WTC11 (cell line): ENCODE data around the gene DGCR2. TPM values are rescaled to one million over a fixed set of nuclear protein-coding genes. Genes with fewer than 3 reads are reported as not detected.

Source experiments
- ATAC-seq: fragments of 200-7000 bp; cut with Tn5 transposase; 2 replicates; pipeline ENCODE4 v1.10.0; 2021; ENCODE audit warnings: mild to moderate bottlenecking, moderate library complexity
- CTCF ChIA-PET: fragments of 300-600 bp; sonication (Branson Sonifier 250); formaldehyde crosslinking; loops from one replicate; lab custom pipeline; 2021; ENCODE audit warnings: antibody characterized with exemption; lab: Charles Lee
- POLR2A ChIA-PET: fragments of 350-600 bp; sonication (Branson Sonifier 250); formaldehyde crosslinking; loops from one replicate; lab custom pipeline; 2021; ENCODE audit warnings: antibody characterized with exemption; lab: Charles Lee
- DNase-seq: peaks from one replicate; pipeline ENCODE4 v3.0.0; 2021; ENCODE audit warnings: low spot score
- H3K27ac Mint-ChIP-seq: 2 replicates; pipeline ENCODE4 v1.8.0; 2021; ENCODE audit warnings: mixed read lengths
- H3K27me3 Mint-ChIP-seq: 2 replicates; pipeline ENCODE4 v1.8.0; 2021; ENCODE audit warnings: low read depth, mild to moderate bottlenecking, moderate library complexity, mixed read lengths
- H3K36me3 Mint-ChIP-seq: 2 replicates; pipeline ENCODE4 v1.8.0; 2021; ENCODE audit warnings: mixed read lengths
- H3K4me1 Mint-ChIP-seq: 2 replicates; pipeline ENCODE4 v1.8.0; 2022; ENCODE audit warnings: mixed read lengths
- H3K4me3 Mint-ChIP-seq: 2 replicates; pipeline ENCODE4 v1.8.0; 2021; ENCODE audit warnings: mild to moderate bottlenecking, moderate library complexity, mixed read lengths
- H3K9me3 Mint-ChIP-seq: 2 replicates; pipeline ENCODE4 v1.8.0; 2021; ENCODE audit warnings: mixed read lengths
- ELF4 ChIP-seq: sonication (generic); formaldehyde crosslinking; IDR thresholded peaks from 2 replicates; pipeline ENCODE4 v1.8.1; 2022; ENCODE audit warnings: low read depth, mild to moderate bottlenecking, moderate library complexity, missing genetic modification reagents
- EMX1 ChIP-seq: fragments of 250-450 bp; sonication (Bioruptor Pico); IDR thresholded peaks from 2 replicates; pipeline ENCODE4 v1.8.0; 2021; ENCODE audit warnings: mild to moderate bottlenecking
- FOXP1 ChIP-seq: sonication (generic); formaldehyde crosslinking; IDR thresholded peaks from 2 replicates; pipeline ENCODE4 v1.8.0; 2022; ENCODE audit warnings: missing genetic modification reagents, mild to moderate bottlenecking, moderate library complexity, borderline replicate concordance
- GRHL2 ChIP-seq: fragments of 250-450 bp; sonication (Bioruptor Pico); IDR thresholded peaks from 2 replicates; pipeline ENCODE4 v1.8.0; 2022; ENCODE audit warnings: mild to moderate bottlenecking, moderate library complexity; ENCODE audit not compliant: insufficient replicate concordance, severe bottlenecking
- IRF2 ChIP-seq: sonication (generic); formaldehyde crosslinking; IDR thresholded peaks from 2 replicates; pipeline ENCODE4 v1.8.0; 2022; ENCODE audit warnings: low read depth, missing genetic modification reagents, borderline replicate concordance
- JAZF1 ChIP-seq: fragments of 250-450 bp; sonication (Bioruptor Pico); IDR thresholded peaks from 2 replicates; pipeline ENCODE4 v1.9.0; 2021; ENCODE audit warnings: moderate library complexity, mild to moderate bottlenecking, inconsistent platforms
- NFYB ChIP-seq: sonication (generic); formaldehyde crosslinking; conservative IDR thresholded peaks from 2 replicates; pipeline ENCODE4 v1.8.0; 2022; ENCODE audit warnings: low read depth, missing genetic modification reagents
- NR3C1 ChIP-seq: sonication (generic); formaldehyde crosslinking; conservative IDR thresholded peaks from 2 replicates; pipeline ENCODE4 v1.8.1; 2023; ENCODE audit warnings: low read depth, mild to moderate bottlenecking, missing genetic modification reagents
- ZBTB21 ChIP-seq: sonication (generic); formaldehyde crosslinking; IDR thresholded peaks from 2 replicates; pipeline ENCODE4 v1.8.1; 2023; ENCODE audit warnings: mild to moderate bottlenecking, missing genetic modification reagents, borderline replicate concordance
- ZNF416 ChIP-seq: fragments of 250-450 bp; sonication (Bioruptor Pico); IDR thresholded peaks from 2 replicates; pipeline ENCODE4 v1.9.0; 2021; ENCODE audit warnings: mild to moderate bottlenecking, inconsistent platforms
- total RNA-seq: library from RNA; stranded (reverse); gene quantifications from 3 replicates; pipeline ENCODE4 v1.2.3, GENCODE V29; 2021
- TF ChIP-seq, protein P1 (sequence below): sonication (generic); formaldehyde crosslinking; IDR thresholded peaks from 2 replicates; pipeline ENCODE4 v1.8.0; 2022; ENCODE audit warnings: mild to moderate bottlenecking, missing genetic modification reagents
- TF ChIP-seq, protein P2 (sequence below): fragments of 250-450 bp; sonication (Bioruptor Pico); IDR thresholded peaks from 2 replicates; pipeline ENCODE4 v1.8.0; 2021; ENCODE audit warnings: mild to moderate bottlenecking
- TF ChIP-seq, protein P3 (sequence below): sonication (generic); formaldehyde crosslinking; IDR thresholded peaks from 2 replicates; pipeline ENCODE4 v1.8.1; 2023; ENCODE audit warnings: mild to moderate bottlenecking, moderate library complexity, missing genetic modification reagents
- TF ChIP-seq, protein P4 (sequence below): sonication (generic); formaldehyde crosslinking; IDR thresholded peaks from 2 replicates; pipeline ENCODE4 v1.8.1; 2023; ENCODE audit warnings: mild to moderate bottlenecking, missing genetic modification reagents, moderate library complexity
- TF ChIP-seq, protein P5 (sequence below): sonication (generic); formaldehyde crosslinking; IDR thresholded peaks from 2 replicates; pipeline ENCODE4 v1.8.1; 2022; ENCODE audit warnings: missing genetic modification reagents, borderline replicate concordance
- TF ChIP-seq, protein P6 (sequence below): fragments of 250-450 bp; sonication (Bioruptor Pico); IDR thresholded peaks from 2 replicates; pipeline ENCODE4 v1.9.0; 2021; ENCODE audit warnings: mild to moderate bottlenecking
- TF ChIP-seq, protein P7 (sequence below): fragments of 250-450 bp; sonication (Bioruptor Pico); IDR thresholded peaks from 2 replicates; pipeline ENCODE4 v1.9.0; 2021; ENCODE audit warnings: moderate library complexity, mild to moderate bottlenecking, inconsistent platforms, borderline replicate concordance
- TF ChIP-seq, protein P8 (sequence below): sonication (generic); formaldehyde crosslinking; IDR thresholded peaks from 2 replicates; pipeline ENCODE4 v1.8.0; 2023; ENCODE audit warnings: mild to moderate bottlenecking, missing genetic modification reagents

The DGCR2 gene
- total RNA-seq, 1 experiment from 2014 or later = 64.2 TPM

DNA sequence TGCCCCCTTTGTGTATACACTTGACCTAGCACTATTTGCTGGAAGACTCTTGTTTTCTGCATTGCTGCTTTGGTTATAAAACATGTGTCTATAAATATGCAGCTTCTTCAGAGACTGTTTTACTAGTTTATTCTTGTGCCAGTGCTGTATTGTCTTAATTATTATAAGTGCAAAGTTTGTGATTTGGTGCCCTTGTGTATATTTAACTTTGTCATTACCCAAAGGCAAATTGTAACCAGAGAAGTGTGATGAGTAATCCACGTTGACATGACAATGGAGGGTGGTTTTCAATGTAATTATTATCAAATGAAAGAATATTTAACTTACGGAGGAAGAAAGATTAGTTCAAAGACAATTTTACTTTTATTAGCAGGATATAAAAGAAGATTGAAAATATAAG lies 111.1 kb downstream of the DGCR2 start:
- no peaks in the 10 kb centered on the region; the same call in 1 of the 2 replicates for H3K9me3 Mint-ChIP-seq
- no peak for TF ChIP-seq JAZF1
- no peak for TF ChIP-seq ZBTB21
- no peak for TF ChIP-seq NR3C1 (CRISPR knock-in tag)
- no peak for TF ChIP-seq FOXP1 (CRISPR knock-in tag)
- TF ChIP-seq, protein P1, sequence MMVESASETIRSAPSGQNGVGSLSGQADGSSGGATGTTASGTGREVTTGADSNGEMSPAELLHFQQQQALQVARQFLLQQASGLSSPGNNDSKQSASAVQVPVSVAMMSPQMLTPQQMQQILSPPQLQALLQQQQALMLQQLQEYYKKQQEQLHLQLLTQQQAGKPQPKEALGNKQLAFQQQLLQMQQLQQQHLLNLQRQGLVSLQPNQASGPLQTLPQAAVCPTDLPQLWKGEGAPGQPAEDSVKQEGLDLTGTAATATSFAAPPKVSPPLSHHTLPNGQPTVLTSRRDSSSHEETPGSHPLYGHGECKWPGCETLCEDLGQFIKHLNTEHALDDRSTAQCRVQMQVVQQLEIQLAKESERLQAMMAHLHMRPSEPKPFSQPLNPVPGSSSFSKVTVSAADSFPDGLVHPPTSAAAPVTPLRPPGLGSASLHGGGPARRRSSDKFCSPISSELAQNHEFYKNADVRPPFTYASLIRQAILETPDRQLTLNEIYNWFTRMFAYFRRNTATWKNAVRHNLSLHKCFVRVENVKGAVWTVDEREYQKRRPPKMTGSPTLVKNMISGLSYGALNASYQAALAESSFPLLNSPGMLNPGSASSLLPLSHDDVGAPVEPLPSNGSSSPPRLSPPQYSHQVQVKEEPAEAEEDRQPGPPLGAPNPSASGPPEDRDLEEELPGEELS = no peak
- TF ChIP-seq, protein P2, sequence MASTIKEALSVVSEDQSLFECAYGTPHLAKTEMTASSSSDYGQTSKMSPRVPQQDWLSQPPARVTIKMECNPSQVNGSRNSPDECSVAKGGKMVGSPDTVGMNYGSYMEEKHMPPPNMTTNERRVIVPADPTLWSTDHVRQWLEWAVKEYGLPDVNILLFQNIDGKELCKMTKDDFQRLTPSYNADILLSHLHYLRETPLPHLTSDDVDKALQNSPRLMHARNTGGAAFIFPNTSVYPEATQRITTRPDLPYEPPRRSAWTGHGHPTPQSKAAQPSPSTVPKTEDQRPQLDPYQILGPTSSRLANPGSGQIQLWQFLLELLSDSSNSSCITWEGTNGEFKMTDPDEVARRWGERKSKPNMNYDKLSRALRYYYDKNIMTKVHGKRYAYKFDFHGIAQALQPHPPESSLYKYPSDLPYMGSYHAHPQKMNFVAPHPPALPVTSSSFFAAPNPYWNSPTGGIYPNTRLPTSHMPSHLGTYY (CRISPR knock-in tag) = no peak
- TF ChIP-seq, protein P3, sequence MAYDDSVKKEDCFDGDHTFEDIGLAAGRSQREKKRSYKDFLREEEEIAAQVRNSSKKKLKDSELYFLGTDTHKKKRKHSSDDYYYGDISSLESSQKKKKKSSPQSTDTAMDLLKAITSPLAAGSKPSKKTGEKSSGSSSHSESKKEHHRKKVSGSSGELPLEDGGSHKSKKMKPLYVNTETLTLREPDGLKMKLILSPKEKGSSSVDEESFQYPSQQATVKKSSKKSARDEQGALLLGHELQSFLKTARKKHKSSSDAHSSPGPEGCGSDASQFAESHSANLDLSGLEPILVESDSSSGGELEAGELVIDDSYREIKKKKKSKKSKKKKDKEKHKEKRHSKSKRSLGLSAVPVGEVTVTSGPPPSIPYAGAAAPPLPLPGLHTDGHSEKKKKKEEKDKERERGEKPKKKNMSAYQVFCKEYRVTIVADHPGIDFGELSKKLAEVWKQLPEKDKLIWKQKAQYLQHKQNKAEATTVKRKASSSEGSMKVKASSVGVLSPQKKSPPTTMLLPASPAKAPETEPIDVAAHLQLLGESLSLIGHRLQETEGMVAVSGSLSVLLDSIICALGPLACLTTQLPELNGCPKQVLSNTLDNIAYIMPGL (CRISPR knock-in tag) = no peak
- TF ChIP-seq EMX1 = no peak
- TF ChIP-seq, all 79 proteins: peak for 0
- Mint-ChIP-seq H3K4me1 (0 out of 2 replicates have a peak, but pooled peaks cover 2% of the 10 kb centered on the region), H3K27me3 (no peaks in the 10 kb centered on the region; the same call in 1 of the 2 replicates), H3K36me3 (no peaks in the 10 kb centered on the region), H3K4me3 (no peak overlapping the region), H3K27ac (no peak overlapping the region)
- no peak for ATAC-seq
- no peak for DNase-seq
- CTCF ChIA-PET = interaction anchor here (2.2 kb wide), 1 partner anchor 12 kb away, joined by 7 read pairs; no protein-coding TSS in a partner anchor
- POLR2A ChIA-PET = no interaction called here

DNA sequence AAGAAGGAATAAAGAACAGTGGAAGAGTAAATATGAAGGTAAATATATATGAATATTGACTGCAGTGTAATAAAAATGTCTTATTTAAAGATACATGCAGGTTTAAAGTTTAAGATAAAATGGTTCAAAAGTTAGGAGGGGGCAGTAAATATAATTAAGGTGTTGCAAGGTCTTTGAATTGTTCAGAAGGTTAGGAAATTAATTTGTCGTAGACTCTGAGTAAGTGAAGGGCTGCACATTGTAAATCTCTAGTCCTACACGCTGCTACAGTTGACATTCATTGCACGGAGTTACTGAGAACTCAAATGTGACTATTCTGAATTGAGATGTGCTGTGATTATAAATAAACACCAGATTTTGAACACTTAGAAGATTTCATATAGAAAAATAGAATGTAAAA lies 116.3 kb downstream of the DGCR2 start:
- H3K27me3 Mint-ChIP-seq = no peaks in the 10 kb centered on the region; the same call in 1 of the 2 replicates
- no peaks in the 10 kb centered on the region; the same call in 1 of the 2 replicates for H3K9me3 Mint-ChIP-seq
- no peak overlapping the region for H3K4me3 Mint-ChIP-seq
- ATAC-seq (no peak), DNase-seq (no peak)
- no peak for TF ChIP-seq ELF4 (CRISPR knock-in tag)
- no peak for TF ChIP-seq IRF2 (CRISPR knock-in tag)
- TF ChIP-seq, protein P4, sequence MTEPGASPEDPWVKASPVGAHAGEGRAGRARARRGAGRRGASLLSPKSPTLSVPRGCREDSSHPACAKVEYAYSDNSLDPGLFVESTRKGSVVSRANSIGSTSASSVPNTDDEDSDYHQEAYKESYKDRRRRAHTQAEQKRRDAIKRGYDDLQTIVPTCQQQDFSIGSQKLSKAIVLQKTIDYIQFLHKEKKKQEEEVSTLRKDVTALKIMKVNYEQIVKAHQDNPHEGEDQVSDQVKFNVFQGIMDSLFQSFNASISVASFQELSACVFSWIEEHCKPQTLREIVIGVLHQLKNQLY (CRISPR knock-in tag) = no peak
- TF ChIP-seq, protein P5, sequence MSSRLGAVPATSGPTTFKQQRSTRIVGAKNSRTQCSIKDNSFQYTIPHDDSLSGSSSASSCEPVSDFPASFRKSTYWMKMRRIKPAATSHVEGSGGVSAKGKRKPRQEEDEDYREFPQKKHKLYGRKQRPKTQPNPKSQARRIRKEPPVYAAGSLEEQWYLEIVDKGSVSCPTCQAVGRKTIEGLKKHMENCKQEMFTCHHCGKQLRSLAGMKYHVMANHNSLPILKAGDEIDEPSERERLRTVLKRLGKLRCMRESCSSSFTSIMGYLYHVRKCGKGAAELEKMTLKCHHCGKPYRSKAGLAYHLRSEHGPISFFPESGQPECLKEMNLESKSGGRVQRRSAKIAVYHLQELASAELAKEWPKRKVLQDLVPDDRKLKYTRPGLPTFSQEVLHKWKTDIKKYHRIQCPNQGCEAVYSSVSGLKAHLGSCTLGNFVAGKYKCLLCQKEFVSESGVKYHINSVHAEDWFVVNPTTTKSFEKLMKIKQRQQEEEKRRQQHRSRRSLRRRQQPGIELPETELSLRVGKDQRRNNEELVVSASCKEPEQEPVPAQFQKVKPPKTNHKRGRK = no peak
- TF ChIP-seq, protein P6, sequence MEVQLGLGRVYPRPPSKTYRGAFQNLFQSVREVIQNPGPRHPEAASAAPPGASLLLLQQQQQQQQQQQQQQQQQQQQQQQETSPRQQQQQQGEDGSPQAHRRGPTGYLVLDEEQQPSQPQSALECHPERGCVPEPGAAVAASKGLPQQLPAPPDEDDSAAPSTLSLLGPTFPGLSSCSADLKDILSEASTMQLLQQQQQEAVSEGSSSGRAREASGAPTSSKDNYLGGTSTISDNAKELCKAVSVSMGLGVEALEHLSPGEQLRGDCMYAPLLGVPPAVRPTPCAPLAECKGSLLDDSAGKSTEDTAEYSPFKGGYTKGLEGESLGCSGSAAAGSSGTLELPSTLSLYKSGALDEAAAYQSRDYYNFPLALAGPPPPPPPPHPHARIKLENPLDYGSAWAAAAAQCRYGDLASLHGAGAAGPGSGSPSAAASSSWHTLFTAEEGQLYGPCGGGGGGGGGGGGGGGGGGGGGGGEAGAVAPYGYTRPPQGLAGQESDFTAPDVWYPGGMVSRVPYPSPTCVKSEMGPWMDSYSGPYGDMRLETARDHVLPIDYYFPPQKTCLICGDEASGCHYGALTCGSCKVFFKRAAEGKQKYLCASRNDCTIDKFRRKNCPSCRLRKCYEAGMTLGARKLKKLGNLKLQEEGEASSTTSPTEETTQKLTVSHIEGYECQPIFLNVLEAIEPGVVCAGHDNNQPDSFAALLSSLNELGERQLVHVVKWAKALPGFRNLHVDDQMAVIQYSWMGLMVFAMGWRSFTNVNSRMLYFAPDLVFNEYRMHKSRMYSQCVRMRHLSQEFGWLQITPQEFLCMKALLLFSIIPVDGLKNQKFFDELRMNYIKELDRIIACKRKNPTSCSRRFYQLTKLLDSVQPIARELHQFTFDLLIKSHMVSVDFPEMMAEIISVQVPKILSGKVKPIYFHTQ = no peak
- TF ChIP-seq GRHL2 (CRISPR knock-in tag) = no peak
- no peak for TF ChIP-seq NFYB
- TF ChIP-seq ZNF416 (CRISPR knock-in tag) = no peak
- TF ChIP-seq, protein P7, sequence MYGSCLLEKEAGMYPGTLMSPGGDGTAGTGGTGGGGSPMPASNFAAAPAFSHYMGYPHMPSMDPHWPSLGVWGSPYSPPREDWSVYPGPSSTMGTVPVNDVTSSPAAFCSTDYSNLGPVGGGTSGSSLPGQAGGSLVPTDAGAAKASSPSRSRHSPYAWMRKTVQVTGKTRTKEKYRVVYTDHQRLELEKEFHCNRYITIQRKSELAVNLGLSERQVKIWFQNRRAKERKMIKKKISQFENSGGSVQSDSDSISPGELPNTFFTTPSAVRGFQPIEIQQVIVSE (CRISPR knock-in tag) = no peak
- TF ChIP-seq, protein P8, sequence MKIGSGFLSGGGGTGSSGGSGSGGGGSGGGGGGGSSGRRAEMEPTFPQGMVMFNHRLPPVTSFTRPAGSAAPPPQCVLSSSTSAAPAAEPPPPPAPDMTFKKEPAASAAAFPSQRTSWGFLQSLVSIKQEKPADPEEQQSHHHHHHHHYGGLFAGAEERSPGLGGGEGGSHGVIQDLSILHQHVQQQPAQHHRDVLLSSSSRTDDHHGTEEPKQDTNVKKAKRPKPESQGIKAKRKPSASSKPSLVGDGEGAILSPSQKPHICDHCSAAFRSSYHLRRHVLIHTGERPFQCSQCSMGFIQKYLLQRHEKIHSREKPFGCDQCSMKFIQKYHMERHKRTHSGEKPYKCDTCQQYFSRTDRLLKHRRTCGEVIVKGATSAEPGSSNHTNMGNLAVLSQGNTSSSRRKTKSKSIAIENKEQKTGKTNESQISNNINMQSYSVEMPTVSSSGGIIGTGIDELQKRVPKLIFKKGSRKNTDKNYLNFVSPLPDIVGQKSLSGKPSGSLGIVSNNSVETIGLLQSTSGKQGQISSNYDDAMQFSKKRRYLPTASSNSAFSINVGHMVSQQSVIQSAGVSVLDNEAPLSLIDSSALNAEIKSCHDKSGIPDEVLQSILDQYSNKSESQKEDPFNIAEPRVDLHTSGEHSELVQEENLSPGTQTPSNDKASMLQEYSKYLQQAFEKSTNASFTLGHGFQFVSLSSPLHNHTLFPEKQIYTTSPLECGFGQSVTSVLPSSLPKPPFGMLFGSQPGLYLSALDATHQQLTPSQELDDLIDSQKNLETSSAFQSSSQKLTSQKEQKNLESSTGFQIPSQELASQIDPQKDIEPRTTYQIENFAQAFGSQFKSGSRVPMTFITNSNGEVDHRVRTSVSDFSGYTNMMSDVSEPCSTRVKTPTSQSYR (CRISPR knock-in tag) = no peak
- H3K27ac Mint-ChIP-seq = no peak overlapping the region
- ChIA-PET CTCF (no interaction called here), POLR2A (no interaction called here)
- no peaks in the 10 kb centered on the region for H3K36me3 Mint-ChIP-seq
- no peaks in the 10 kb centered on the region for H3K4me1 Mint-ChIP-seq
